ENCODE measurements around the gene STARD9.

STARD9 gene

GRCh38 chr15:42603978-42604377 lies 28.6 kb downstream of the STARD9 start:
- no peak for DNase-seq (ENCODE audit: low read depth)
- H3K4me3 ChIP-seq (ENCODE audit: low read depth, low read length): no peak overlapping the region
- TF ChIP-seq CTCF (IDR thresholded peaks at IDR 0.05; ENCODE audit: control insufficient read depth, extremely low read depth, insufficient read depth): no peak

- H3K4me3 ChIP-seq (ENCODE audit: low read depth, low read length): no peak overlapping the region
- TF ChIP-seq CTCF (IDR thresholded peaks at IDR 0.05; ENCODE audit: control insufficient read depth, extremely low read depth, insufficient read depth): no peak
- no peak for DNase-seq (ENCODE audit: low read depth)
These were observed 29.7 kb downstream of the STARD9 start for GRCh38 chr15:42604894-42605744.

- TF ChIP-seq CTCF (IDR thresholded peaks at IDR 0.05; ENCODE audit: control insufficient read depth, extremely low read depth, insufficient read depth): no peak
- H3K4me3 ChIP-seq (ENCODE audit: low read depth, low read length): no peak overlapping the region
- DNase-seq (ENCODE audit: low read depth): no peak
These were observed 30.4 kb downstream of the STARD9 start for GRCh38 chr15:42605796-42606195.

- H3K4me3 ChIP-seq (ENCODE audit: low read depth, low read length): no peak overlapping the region
- no peak for TF ChIP-seq CTCF (IDR thresholded peaks at IDR 0.05; ENCODE audit: control insufficient read depth, extremely low read depth, insufficient read depth)
- DNase-seq (ENCODE audit: low read depth): no peak
These were observed 32.7 kb downstream of the STARD9 start for GRCh38 chr15:42608110-42608531.

- no peak for TF ChIP-seq CTCF (IDR thresholded peaks at IDR 0.05; ENCODE audit: control insufficient read depth, extremely low read depth, insufficient read depth)
- no peak overlapping the region for H3K4me3 ChIP-seq (ENCODE audit: low read depth, low read length)
- no peak for DNase-seq (ENCODE audit: low read depth)
These were observed 33.5 kb downstream of the STARD9 start for GRCh38 chr15:42608752-42609488.

- H3K4me3 ChIP-seq (ENCODE audit: low read depth, low read length): no peak overlapping the region
- no peak for DNase-seq (ENCODE audit: low read depth)
- no peak for TF ChIP-seq CTCF (IDR thresholded peaks at IDR 0.05; ENCODE audit: control insufficient read depth, extremely low read depth, insufficient read depth)
These were observed 36.1 kb downstream of the STARD9 start for GRCh38 chr15:42611532-42611931.
